Measurements from ENCODE around the gene ATRIP. TPM values are rescaled to one million over a fixed set of nuclear protein-coding genes. Genes with fewer than 3 reads are reported as not detected.
A peak's percentile ranks its signal among the peaks of the same experiment; 100 is the strongest.

ATRIP gene
- total RNA-seq, 3 donors from 2014 or later = 8.2 to 8.6 (median 8.2) TPM

DNA sequence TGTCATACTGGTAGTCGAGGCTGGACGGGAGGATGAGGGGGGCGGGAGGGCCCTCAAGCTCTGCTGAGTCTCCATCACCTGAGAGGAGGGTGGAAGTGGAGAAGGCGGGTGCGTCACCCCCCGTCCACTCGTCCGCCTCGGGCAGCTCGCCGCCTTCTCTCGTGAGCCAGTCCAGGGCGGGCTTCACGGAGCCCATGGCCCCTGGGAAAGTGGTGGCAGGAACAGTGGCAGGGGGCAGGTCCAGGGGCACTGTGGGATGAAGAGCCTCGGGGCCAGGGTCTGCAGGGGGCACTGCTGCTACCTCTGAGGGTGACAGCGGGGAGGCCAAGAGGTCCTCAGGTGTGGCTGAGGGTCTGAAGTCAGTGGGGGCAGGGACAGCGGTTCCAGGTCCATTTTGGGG, 26.9 kb upstream of the ATRIP start:
- Histone ChIP-seq H3K9me3 (no peaks in the 10 kb centered on the region), H3K4me3 (no peak overlapping the region), H3K27me3 (no peaks in the 10 kb centered on the region), H3K27ac (no peak overlapping the region), H3K4me1 (peaks cover 0 to 7% of the 10 kb centered on the region in 2 donors), H3K36me3 (peaks cover 11% of the 10 kb centered on the region)
- TF ChIP-seq, protein P1, sequence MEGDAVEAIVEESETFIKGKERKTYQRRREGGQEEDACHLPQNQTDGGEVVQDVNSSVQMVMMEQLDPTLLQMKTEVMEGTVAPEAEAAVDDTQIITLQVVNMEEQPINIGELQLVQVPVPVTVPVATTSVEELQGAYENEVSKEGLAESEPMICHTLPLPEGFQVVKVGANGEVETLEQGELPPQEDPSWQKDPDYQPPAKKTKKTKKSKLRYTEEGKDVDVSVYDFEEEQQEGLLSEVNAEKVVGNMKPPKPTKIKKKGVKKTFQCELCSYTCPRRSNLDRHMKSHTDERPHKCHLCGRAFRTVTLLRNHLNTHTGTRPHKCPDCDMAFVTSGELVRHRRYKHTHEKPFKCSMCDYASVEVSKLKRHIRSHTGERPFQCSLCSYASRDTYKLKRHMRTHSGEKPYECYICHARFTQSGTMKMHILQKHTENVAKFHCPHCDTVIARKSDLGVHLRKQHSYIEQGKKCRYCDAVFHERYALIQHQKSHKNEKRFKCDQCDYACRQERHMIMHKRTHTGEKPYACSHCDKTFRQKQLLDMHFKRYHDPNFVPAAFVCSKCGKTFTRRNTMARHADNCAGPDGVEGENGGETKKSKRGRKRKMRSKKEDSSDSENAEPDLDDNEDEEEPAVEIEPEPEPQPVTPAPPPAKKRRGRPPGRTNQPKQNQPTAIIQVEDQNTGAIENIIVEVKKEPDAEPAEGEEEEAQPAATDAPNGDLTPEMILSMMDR (IDR thresholded peaks at IDR 0.05) = no peak
- TF ChIP-seq POLR2AphosphoS5 (IDR thresholded peaks at IDR 0.05) (no peak), POLR2A (IDR thresholded peaks at IDR 0.05) (no peak)
- intact Hi-C loops (cut with DNase I; ENCODE audit: low total_unique reads) = loop anchor here (10.0 kb wide), 1 partner anchor 145 kb away; no protein-coding TSS in a partner anchor
- DNase-seq (ENCODE audit: low spot score in 2 of 2) = no peak

DNA sequence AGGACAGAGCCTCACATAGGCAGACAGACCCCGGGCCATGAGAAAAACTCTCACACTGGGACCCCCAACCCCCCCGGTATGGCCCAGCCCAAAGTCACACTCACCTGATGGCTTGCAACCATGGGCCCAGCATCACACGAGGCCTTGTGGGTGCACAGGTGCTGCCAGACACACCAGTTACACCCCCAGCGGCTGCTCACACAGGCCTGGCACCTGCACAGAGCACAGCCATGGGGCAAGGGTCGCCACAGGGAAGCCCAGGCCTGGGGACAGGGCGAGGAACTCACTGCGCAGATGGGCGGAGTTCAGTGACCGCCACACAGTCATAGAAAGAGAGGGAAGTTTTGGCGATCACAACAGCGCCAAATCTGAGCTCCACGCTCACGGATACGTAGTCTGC, 26.0 kb upstream of the ATRIP start:
- H3K9me3 ChIP-seq = no peaks in the 10 kb centered on the region
- TF ChIP-seq, protein P1 (IDR thresholded peaks at IDR 0.05) = no peak
- H3K27me3 ChIP-seq = no peaks in the 10 kb centered on the region
- no peak for DNase-seq (ENCODE audit: low spot score in 2 of 2)
- intact Hi-C loops (cut with DNase I; ENCODE audit: low total_unique reads) = no loop called here
- peaks cover 0 to 16% of the 10 kb centered on the region in 2 donors for H3K4me1 ChIP-seq
- H3K36me3 ChIP-seq = peaks cover 5% of the 10 kb centered on the region
- no peak overlapping the region for H3K4me3 ChIP-seq
- no peak overlapping the region for H3K27ac ChIP-seq

DNA sequence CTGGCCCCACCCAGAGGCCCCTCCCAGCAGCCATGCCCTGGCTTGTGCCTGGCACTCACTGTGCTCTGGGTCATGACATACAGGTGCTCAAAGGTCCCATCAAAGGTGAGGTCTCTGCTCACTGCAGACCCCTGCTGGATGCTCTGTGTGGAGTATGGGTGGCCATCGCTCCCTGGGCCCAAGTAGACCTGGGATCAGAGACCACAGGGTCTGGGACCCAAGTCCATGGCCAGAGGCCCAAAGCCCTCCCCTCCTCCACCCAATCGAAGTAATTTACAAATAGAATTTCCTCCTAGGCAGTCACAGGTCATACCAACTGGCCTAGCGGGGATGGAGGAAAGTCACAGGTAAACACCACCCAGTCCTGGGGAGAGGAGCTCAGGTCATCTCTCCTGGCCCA, 24.3 kb upstream of the ATRIP start:
- Histone ChIP-seq H3K27me3 (no peaks in the 10 kb centered on the region), H3K4me1 (peaks cover 3 to 29% of the 10 kb centered on the region in 2 donors), H3K36me3 (no peaks in the 10 kb centered on the region), H3K27ac (peak overlapping the region in 1 of 2 donors; percentile 21), H3K4me3 (no peak overlapping the region), H3K9me3 (no peaks in the 10 kb centered on the region)
- intact Hi-C loops (cut with DNase I; ENCODE audit: low total_unique reads) = no loop called here
- TF ChIP-seq, protein P1 (IDR thresholded peaks at IDR 0.05) = no peak
- DNase-seq (ENCODE audit: low spot score in 2 of 2) = no peak

DNA sequence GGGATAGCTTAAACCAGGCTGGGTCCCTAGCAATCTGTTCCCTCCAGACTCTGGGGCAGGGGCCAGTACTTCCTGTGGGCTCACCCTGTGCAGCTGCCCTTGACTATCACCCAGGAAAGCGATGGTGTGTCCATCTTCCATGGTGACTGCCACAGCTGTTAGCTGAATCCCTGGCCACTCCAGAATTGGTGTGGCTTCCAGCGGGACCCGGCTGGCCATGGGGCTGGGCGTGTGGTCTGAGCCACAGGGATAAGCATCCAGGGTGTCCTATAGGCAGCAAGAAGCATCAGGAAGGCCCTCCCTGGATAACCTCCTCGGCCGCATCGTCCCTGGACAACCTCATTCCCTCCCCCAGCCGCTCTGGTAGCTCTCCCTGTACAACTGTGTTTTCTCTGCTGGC, 23.9 kb upstream of the ATRIP start:
- H3K4me1 ChIP-seq = peaks cover 3 to 29% of the 10 kb centered on the region in 2 donors
- no peaks in the 10 kb centered on the region for H3K9me3 ChIP-seq
- intact Hi-C loops (cut with DNase I; ENCODE audit: low total_unique reads) = no loop called here
- H3K4me3 ChIP-seq = no peak overlapping the region
- DNase-seq (ENCODE audit: low spot score in 2 of 2) = no peak
- H3K27me3 ChIP-seq = no peaks in the 10 kb centered on the region
- TF ChIP-seq POLR2A (IDR thresholded peaks at IDR 0.05) (no peak), POLR2AphosphoS5 (IDR thresholded peaks at IDR 0.05) (no peak)
- TF ChIP-seq, protein P1 (IDR thresholded peaks at IDR 0.05) = no peak
- no peaks in the 10 kb centered on the region for H3K36me3 ChIP-seq
- peak overlapping the region in 1 of 2 donors; percentile 21 for H3K27ac ChIP-seq

GRCh38 chr3:48423241-48423882, 23.2 kb upstream of the ATRIP start:
- Histone ChIP-seq H3K9me3 (no peaks in the 10 kb centered on the region), H3K36me3 (no peaks in the 10 kb centered on the region), H3K27me3 (no peaks in the 10 kb centered on the region), H3K27ac (peak overlapping the region in 1 of 2 donors; percentile 0), H3K4me3 (no peak overlapping the region), H3K4me1 (peaks cover 3 to 29% of the 10 kb centered on the region in 2 donors)
- TF ChIP-seq POLR2AphosphoS5 (IDR thresholded peaks at IDR 0.05) (no peak), POLR2A (IDR thresholded peaks at IDR 0.05) (no peak)
- TF ChIP-seq, protein P1 (IDR thresholded peaks at IDR 0.05) = no peak
- intact Hi-C loops (cut with DNase I; ENCODE audit: low total_unique reads) = no loop called here
- DNase-seq (ENCODE audit: low spot score in 2 of 2) = no peak

All from breast epithelium (tissue), 4 donors.